GM19328 (cell line): ENCODE data around the gene ARHGEF7.
"Not testable (repeated sequence)": the region's sequence is repeated elsewhere in the genome, so short reads cannot be mapped to it uniquely, and the experiment has no call there.

ENCODE experiments used
- ATAC-seq: cut with Tn5 transposase; IDR thresholded peaks from one replicate; pipeline ENCODE4 v1.9.1; 2021; ENCODE audit warnings: mild to moderate bottlenecking, moderate library complexity; ENCODE audit not compliant: unreplicated experiment

ARHGEF7 gene

GRCh38 chr13:111189516-111189915 lies 74.4 kb downstream of the ARHGEF7 start:
- not testable (repeated sequence) for ATAC-seq

DNA sequence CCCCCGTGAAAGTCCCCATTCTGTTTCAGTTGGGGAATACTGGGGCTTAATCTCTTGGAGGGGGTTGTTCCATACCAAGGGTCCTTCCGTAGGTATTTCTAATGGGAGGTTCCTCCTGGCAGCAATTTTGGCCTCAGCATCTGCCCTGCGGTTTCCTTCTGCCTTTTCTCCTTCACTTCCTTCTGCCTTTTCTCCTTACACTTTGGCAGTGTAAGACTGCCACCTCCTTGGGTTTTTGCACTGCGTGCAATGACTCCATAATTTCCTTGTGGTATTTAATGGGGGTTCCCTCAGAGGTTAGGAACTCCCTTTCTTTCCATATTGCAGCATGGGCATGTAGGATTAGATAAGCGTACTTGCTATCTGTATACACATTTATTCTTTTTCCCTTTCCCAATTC lies 78.1 kb downstream of the ARHGEF7 start:
- not testable (repeated sequence) for ATAC-seq

GRCh38 chr13:111194651-111195050 lies 79.5 kb downstream of the ARHGEF7 start:
- ATAC-seq = not testable (repeated sequence)

DNA sequence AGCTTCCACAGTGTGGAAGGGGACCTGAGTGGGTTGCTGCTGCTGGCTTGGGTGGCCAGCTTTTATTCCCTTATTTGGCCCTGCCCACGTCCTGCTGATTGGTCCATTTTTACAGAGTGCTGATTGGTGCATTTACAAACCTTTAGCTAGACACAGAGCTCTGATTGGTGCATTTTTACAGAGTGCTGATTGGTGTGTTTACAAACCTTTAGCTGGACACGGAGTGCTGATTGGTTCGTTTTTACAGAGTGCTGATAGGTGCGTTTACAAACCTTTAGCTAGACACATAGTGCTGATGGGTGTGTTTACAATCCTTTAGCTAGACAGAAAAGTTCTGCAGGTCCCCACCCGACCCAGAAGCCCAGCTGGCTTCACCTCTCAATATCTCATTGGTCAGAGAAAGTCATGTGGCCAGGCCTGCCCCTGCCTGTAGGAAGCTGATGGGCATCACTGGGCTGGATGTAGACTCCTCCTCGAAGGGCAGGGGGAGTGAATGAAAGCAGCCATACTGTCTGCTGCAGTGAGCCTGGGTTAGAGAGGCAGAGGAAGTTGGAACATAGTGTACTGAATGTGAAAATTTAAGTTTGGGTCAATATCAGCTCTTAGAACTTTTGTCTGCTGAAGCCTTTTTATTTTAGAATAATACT lies 83.7 kb downstream of the ARHGEF7 start:
- not testable (repeated sequence) for ATAC-seq

- no peak for ATAC-seq
Observed at GRCh38 chr13:111201304-111201940, 86.3 kb downstream of the ARHGEF7 start.

DNA sequence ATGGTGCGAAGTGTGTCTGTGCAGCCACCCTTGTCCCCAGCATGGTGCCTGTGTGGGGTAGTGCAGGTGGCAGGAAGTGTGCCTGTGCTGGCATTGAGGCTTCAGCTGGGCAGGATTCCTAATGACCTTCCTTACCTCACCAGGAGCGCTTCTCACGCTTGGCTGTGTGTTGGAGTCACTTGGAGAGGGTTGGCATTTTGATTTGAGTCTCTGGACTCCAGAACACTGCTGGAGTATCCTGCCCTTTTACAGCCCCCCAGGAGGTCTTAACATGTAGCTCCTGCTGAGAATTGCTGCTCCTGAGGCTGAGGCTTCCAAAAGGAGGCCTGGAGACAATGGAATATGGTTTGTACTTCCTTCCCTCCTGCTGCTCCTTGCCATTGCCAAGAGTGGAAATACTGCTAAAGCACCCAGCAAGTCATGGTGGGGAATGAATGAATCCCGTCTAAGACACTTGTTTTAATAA lies 87.1 kb downstream of the ARHGEF7 start:
- ATAC-seq = no peak

DNA sequence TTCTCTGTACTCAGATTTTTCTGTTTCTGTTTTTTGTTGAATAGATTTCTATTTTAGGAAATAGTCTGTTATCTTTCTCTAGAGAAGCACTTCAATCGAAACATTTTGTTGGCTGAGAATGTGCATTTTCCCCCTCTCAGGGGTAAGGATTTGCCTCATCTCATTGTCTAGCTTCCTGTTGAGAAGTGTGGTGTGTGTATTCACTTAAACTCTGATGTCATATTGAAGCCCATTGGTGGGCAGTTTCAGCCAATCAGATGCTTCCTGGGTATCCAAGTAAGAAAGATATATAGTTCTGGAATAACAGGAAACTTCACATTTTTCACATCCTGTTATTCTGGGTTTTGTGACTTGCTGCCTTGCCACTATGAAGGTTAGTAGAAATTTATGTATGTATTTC lies 87.6 kb downstream of the ARHGEF7 start:
- peak; percentile 54 for ATAC-seq

DNA sequence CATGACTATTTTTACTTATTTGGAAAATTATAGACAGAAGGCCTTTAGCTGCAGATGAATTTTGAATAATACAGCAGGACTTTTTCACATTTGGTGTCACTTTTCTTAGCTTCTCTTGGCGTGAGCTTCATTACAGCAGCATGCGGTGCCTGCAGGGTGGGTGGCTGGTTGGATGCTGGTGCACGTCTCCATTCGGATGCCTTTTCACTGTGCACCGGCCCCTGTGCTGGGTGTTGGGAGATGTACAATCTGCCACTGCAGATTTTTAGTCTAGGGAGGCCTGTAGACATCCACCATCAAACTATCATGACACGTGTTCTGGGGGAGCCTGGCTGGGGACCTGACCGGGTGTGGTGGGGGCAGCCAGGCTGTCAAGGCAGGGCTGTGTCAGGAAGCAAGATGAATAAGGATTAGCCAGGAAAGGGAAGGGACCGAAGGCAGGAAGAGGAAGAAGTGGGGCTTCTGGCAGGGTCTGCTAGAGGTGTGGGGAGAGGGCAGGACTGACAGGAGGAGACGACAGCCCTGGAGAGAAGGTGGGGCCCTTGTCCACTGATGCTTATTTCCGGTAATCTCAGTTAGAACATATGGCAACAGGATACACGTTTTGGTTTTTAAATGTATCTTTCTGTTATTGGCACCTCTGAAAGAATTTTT lies 88.8 kb downstream of the ARHGEF7 start:
- ATAC-seq = no peak

DNA sequence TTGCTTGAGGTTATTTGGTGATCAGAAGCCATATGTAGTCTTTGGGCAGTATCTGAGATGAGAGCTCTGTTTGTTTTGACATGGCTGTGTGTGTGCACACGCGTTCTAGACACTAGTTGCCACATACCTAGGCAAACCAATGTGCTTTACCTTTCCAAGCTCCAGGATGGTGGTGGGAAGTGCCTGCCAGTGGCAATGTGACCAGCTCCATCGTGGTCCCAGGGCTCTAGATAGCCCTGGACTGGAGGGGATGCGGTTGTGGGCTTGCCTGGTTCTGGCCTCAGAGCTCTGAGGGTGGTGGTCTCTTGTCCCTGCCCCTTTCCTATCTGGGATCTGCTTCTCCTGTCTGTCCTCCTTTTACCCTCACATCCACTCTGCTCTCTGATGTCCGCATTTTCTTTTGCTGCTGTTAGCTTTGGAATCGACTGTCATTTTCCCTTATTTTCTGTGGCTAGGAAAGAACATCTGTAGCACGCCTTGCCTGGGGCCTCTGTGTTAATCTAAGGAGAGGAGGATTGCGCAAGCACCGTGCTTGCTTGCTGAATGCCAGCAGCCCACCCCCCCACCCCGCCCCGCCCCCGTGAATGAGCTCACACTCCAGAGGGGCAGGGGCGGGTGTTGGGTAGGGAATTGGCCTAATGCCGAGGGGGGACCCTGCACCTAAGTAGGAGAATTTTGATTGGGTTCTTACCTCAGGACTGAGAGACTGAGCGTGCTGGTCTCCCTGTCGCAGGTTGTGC lies 89.5 kb downstream of the ARHGEF7 start:
- ATAC-seq = no peak

- ATAC-seq = no peak
Observed at GRCh38 chr13:111206148-111206547, 91.0 kb downstream of the ARHGEF7 start.

GRCh38 chr13:111209613-111210012 lies 94.5 kb downstream of the ARHGEF7 start:
- no peak for ATAC-seq

- ATAC-seq = no peak
Observed at GRCh38 chr13:111210091-111210490, 95.0 kb downstream of the ARHGEF7 start.

- ATAC-seq = no peak
Observed at GRCh38 chr13:111210544-111211469, 95.7 kb downstream of the ARHGEF7 start.

GRCh38 chr13:111211789-111212516 lies 96.8 kb downstream of the ARHGEF7 start:
- ATAC-seq = no peak

GRCh38 chr13:111212517-111212873 lies 97.4 kb downstream of the ARHGEF7 start:
- no peak for ATAC-seq

GRCh38 chr13:111213964-111214726 lies 99.0 kb downstream of the ARHGEF7 start:
- ATAC-seq = no peak

DNA sequence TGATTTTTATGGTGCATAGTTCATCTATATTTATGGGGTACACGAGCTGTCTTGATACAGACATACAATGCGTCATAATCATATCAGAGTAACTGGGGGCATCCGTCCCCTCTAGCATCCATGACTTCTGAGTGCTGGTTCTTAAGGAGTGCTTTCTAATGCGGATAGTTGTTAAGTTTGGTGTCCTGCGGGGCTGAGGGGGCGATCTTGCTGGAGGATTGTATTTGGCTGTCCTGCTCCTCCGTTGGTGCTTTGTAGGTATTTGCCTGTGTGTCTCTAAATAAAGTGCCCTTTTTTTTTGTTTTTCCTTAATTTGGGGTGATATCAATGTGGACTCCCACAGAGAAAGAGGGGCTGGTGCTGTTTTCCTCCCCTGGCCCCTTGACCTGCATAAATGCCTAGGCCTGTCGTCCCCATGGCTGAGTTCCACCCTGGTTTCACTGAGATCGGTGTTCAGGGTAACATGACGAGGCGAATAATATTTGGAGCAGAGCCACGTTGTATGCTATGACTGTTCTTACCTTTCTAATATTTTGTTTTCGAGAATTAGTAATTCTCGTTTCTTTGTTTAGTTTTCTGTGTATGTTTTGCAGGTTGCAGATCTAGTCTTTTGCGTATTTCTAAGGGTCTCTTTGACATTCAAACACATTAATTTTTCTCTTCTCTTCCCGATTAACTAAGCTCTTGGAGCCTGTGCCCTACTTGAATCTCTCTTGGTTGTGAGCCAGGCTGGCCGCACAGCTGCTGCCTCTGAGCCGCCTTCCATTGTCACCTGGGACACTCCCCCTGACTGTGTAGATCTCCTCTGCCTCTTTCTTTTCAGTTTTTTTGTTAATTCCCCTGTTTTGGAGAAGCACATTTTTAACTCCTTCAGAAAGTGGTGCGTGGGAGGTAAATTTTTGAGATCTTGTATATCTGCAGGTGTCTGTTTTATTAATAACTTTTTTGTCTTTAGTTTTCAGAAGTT lies 100.3 kb downstream of the ARHGEF7 start:
- ATAC-seq = no peak
